Muscle of leg (tissue), 11 donors: ENCODE results near the gene AFAP1. TPM values are rescaled to one million over a fixed set of nuclear protein-coding genes. Genes with fewer than 3 reads are reported as not detected.

ENCODE experiments used
- DNase-seq: peaks from one replicate; pipeline ENCODE4 v3.0.0; 2013
- H3K27ac ChIP-seq: one replicate; pipeline ENCODE4 v1.5.1; 2013; ENCODE audit warnings: mild to moderate bottlenecking, low read length, control low read depth
- H3K27me3 ChIP-seq: one replicate; pipeline ENCODE4 v1.6.1; 2013; ENCODE audit warnings: low read length; ENCODE audit not compliant: control insufficient read depth, insufficient read depth
- H3K36me3 ChIP-seq: one replicate; pipeline ENCODE4 v1.6.1; 2013; ENCODE audit warnings: low read length; ENCODE audit not compliant: control insufficient read depth, insufficient read depth
- H3K4me1 ChIP-seq: one replicate; pipeline ENCODE4 v1.6.1; 2013; ENCODE audit warnings: low read length; ENCODE audit not compliant: control insufficient read depth, insufficient read depth
- H3K4me3 ChIP-seq: one replicate; pipeline ENCODE4 v1.5.1; 2013; ENCODE audit warnings: low read length, control low read depth
- H3K9me3 ChIP-seq: replicated peaks from 2 replicates; pipeline ENCODE4 v1.6.1; 2013; ENCODE audit warnings: low read depth, low read length; ENCODE audit not compliant: control insufficient read depth
- WGBS: methylation state at CpG from one replicate; pipeline ENCODE4 v1.1.5; 2013; ENCODE audit warnings: missing lambda C conversion rate; ENCODE audit not compliant: insufficient coverage; 5-methylcytosine and 5-hydroxymethylcytosine counted together
- polyA plus RNA-seq, 8 donors: library from polyadenylated mRNA; unstranded; fragments of 120-200 nt; gene quantifications; one replicate each; pipeline versions ENCODE4 v1.2.1 to v1.2.3, GENCODE V29; 2013; ENCODE audit warnings: inconsistent platforms in 1 of 8, low replicate concordance in 1 of 8; ENCODE audit not compliant: insufficient read length in 8 of 8, insufficient read depth in 1 of 8
- total RNA-seq: library from RNA; stranded (reverse); fragments of 120-200 nt; gene quantifications from one replicate; pipeline ENCODE4 v1.2.4, GENCODE V29; 2013

The AFAP1 gene
- total and polyA plus RNA-seq, 9 donors, result 21.9 to 43.0 (median 34.3) TPM

DNA sequence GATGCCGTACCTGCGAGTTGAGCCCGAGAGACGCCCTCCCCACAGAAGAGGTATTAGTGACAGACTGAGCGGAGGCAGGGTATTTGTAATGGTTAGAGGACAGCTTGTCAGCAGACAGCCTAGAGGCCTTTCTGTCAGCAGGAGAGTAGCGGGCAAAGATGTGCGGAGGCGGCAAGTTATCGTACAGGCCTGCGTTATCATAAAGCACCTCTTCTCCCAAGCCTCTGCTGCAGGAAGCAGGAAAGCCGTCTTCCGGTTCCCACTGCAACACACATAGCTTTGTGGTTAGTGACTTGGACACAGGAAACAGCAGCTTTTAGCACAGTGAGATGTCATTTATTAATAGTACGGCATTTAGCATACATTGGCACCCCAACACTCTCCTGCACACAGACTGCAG lies 158.3 kb downstream of the AFAP1 start:
- Histone ChIP-seq H3K36me3 (peaks cover 67% of the 10 kb centered on the region), H3K27ac (peak overlapping the region; percentile 67), H3K9me3 (no peaks in the 10 kb centered on the region), H3K4me1 (peaks cover 24% of the 10 kb centered on the region), H3K27me3 (no peaks in the 10 kb centered on the region), H3K4me3 (no peak overlapping the region)
- peak; percentile 47 for DNase-seq
- 40% methylated on average over 1 of the region's 13 CpGs for WGBS

DNA sequence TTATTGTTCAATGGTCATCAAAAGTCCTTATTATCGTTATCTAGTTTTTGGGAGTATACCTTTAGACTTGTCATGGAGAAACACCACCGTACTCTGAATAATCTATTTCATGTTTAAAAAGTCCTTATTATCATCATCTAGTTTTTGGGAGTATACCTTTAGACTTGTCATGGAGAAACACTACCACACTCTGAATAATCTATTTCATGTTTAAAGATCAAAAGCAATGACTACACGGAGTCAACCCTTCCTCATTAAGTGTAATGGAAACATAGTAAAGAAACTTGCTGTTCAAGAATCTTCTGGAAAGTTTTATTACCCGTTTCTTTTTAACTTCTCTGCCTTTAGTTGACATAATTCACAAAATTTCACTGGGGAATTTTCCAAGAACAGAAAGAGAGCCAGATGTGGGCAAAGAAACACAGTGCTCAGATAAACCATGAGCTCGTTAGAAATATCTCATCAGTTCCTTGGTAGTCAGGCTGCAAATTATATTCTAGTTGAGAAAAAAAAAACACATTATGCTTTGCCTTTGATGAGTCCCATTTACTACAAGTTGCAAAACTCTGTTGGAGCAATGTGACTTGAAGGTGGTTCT lies 158.8 kb downstream of the AFAP1 start:
- H3K4me1 ChIP-seq, result peaks cover 24% of the 10 kb centered on the region
- DNase-seq, result peak; percentile 90
- H3K9me3 ChIP-seq, result no peaks in the 10 kb centered on the region
- no peak overlapping the region for H3K4me3 ChIP-seq
- peak overlapping the region; percentile 58 for H3K27ac ChIP-seq
- no CpG with 5 or more reads among the region's 5 CpGs for WGBS
- no peaks in the 10 kb centered on the region for H3K27me3 ChIP-seq
- peaks cover 67% of the 10 kb centered on the region for H3K36me3 ChIP-seq

DNA sequence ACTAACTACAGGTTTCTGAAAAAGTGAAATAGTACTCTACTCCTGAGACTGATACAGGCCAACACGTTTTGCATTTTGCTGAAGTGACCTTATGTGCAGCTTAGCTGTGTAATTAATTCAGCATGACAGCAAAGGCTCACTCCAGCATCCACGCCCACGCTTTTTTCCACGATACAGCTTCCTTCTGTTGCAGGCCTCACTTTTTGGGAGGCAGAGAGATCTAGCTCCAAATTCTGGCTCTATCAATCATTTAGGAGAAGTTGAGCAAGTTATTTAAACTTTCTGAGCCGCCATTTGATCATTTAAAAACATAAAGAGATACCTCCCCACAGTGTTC lies 160.3 kb downstream of the AFAP1 start:
- WGBS, result 33% methylated on average over 4 of the region's 5 CpGs
- Histone ChIP-seq H3K27ac (no peak overlapping the region), H3K4me1 (peaks cover 24% of the 10 kb centered on the region), H3K4me3 (no peak overlapping the region), H3K9me3 (no peaks in the 10 kb centered on the region), H3K27me3 (no peaks in the 10 kb centered on the region), H3K36me3 (peaks cover 63% of the 10 kb centered on the region)
- peak; percentile 95 for DNase-seq

DNA sequence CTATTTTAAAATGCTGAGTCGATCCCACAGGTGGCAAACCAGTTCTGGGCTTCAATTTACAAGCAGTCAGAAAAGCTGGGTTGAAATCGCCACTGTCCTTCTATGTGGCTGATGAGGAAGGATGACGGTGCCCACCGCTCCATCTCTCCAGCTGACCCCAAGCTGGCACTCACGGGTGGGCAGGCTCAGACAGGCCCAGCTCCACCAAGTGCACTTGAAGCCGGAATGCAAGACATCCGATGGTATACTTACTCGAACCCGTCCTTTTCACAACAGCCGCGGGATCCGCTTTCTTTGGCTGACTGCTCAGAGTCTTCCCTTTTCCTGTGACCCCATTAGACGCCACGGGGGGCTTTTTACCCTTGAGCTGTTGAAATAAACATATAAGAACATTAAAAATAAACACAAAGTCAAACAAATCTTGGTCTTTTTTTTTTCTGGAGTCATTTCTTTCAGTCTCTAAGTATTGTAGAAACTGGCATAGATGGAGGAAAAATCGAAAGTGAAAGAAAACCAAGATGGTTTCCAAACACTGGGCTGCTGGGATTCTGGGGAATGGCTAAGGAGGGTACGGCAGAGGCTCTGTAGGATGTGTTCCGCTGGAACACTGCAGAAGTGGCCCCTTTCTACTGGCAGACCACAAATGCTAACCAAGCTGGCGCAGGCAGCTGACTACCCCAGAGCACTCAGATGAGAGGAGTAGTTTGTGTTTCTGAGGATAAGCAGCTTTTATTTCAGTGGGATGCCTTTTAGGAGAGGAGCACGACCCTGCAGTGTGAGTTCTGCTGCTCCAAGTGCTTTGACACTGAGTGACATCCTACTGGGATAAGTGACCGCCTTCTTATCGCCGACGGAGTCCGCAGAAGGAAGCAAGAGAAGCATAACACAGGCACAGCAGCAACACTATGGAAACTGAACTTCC lies 160.9 kb downstream of the AFAP1 start:
- DNase-seq, result no peak
- Histone ChIP-seq H3K36me3 (peaks cover 64% of the 10 kb centered on the region), H3K4me3 (no peak overlapping the region), H3K27ac (peak overlapping the region; percentile 77), H3K27me3 (no peaks in the 10 kb centered on the region), H3K9me3 (no peaks in the 10 kb centered on the region), H3K4me1 (peaks cover 24% of the 10 kb centered on the region)
- 77% methylated on average over 18 of the region's 24 CpGs for WGBS

DNA sequence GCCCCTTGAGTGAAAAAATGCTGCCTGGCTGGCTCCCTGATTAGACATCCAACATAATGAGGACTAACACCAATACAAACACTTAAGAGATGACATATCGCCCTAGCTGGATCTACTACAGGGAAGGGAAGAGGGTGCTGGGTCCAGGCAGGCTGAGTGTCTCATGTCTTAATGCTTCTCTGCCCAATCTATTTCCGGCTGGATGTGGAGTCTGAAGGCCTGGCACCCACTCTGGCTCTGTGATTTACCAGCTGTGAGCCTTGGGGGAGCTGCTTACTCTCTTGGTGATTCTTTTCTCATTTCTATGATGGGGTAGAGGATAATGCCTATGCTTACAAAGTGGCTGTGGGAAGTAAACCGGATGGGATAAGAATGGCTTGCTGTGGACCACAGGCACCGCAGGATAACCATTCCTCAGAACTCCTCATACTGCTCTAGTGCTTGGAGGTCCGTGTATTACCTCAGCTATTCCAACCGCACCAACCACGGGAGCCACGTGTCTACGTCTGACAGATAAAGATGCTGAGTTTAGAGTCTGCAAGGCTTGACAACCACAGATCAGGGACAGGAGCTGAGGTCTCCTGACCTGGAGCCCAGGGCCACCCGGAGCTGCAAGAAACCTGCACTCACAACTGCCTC lies 161.7 kb downstream of the AFAP1 start:
- H3K27me3 ChIP-seq, result no peaks in the 10 kb centered on the region
- peaks cover 28% of the 10 kb centered on the region for H3K4me1 ChIP-seq
- H3K27ac ChIP-seq, result no peak overlapping the region
- no peak for DNase-seq
- H3K36me3 ChIP-seq, result peaks cover 65% of the 10 kb centered on the region
- H3K4me3 ChIP-seq, result no peak overlapping the region
- 96% methylated on average over 5 of the region's 10 CpGs for WGBS
- H3K9me3 ChIP-seq, result no peaks in the 10 kb centered on the region

DNA sequence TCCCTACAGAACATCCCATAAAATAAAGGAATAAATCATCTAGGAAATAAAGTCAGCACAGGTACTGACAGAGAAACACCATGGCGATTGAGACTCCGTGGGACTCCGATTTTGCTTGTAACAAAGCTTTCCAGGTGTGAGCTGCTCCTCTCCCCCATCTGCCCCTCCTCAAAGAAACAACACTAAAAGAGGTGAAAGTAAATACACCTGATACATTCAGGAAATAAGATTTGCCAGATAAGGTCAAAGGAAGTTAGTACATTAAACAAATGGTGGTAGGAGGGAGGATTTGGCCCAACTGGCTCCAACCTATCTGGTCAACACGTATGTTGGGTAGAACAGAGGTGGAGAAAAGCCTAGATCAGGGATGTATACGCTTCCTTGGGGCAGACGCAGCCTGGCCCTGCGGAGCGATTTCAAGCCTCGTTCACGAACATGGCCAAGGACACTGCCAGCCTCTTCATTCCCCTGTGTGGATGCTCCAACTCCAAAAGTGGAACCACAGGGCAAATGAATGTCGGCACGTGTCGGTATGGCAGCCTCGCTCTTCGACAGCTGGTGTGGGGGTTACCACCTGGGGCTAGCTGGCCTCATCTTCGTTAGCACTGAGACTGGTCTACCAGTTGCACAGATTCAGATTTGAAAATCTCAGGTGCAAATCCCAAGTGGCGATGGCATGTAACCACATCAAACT lies 162.5 kb downstream of the AFAP1 start:
- H3K27ac ChIP-seq, result no peak overlapping the region
- no peak overlapping the region for H3K4me3 ChIP-seq
- no peaks in the 10 kb centered on the region for H3K9me3 ChIP-seq
- no peak for DNase-seq
- WGBS, result 95% methylated on average over 17 of the region's 17 CpGs
- peaks cover 34% of the 10 kb centered on the region for H3K4me1 ChIP-seq
- H3K36me3 ChIP-seq, result peaks cover 73% of the 10 kb centered on the region
- no peaks in the 10 kb centered on the region for H3K27me3 ChIP-seq

DNA sequence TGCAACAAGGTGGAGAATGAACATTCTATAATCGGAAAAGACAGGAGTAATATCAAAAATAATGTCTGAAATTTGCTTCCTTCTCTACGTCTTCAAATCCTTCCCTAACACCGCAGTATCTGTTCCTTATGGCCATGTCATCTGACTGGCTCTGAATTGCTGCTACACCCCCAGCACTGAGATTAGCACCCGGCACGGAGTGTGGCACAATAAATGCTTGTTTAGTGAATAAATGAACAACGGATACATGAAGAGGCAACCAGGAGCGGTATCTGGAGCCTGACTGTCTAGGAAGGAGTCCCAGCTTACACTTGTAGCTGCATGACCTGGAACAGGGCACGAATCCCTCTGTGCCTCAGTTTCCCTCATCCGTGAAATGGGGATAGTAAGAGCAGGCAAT lies 164.3 kb downstream of the AFAP1 start:
- Histone ChIP-seq H3K27me3 (no peaks in the 10 kb centered on the region), H3K4me3 (no peak overlapping the region), H3K27ac (no peak overlapping the region), H3K4me1 (peaks cover 27% of the 10 kb centered on the region), H3K9me3 (no peaks in the 10 kb centered on the region), H3K36me3 (peaks cover 80% of the 10 kb centered on the region)
- WGBS, result 96% methylated on average over 2 of the region's 9 CpGs
- no peak for DNase-seq

DNA sequence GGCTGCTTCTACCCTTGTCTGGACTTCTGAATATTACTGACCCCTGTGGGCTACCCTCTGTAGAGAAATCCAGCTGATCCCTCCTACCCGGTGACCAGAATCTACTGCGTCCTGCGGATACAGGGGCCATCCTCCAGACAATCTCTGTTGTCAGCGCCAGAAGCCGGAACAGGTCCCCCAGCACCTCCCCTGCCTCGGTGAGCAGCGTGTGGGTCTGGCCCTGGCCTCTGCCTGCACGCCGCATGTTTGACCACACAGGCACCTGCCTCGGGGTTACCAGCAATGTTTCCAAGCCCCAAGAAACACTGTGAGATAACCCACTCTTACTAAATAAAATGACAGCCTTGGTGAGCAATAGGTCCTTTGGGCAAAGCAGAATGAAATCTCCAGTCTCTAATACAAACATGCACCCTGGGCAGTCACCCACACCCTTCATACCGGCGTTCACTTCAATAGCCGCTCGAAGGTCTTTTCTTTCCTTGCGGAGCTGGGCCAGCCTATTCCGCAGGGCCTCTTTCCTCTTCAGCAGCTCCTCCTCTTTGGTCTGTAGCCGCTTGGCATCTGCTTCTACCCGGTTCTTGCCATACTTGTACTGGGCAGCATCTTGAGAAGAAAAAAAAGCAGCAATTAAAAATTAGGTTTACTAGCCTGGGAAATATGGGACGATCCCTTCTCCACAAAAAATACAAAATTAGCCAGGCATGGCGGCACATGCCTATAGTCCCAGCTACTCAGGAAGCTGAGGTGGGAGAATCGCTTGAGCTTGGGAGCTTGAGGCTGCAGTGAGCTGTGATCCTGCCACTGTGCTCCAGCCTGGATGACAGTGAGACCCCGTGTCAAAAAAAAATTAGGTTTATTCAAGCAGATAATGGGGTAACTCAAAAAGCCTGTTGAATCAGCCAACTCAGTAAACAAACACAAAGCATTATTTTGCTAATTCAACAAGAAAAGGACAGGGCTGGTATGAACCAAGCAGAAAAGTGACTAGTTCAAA lies 165.1 kb downstream of the AFAP1 start:
- peaks cover 86% of the 10 kb centered on the region for H3K36me3 ChIP-seq
- peaks cover 29% of the 10 kb centered on the region for H3K4me1 ChIP-seq
- H3K27me3 ChIP-seq, result no peaks in the 10 kb centered on the region
- DNase-seq, result no peak
- H3K9me3 ChIP-seq, result no peaks in the 10 kb centered on the region
- 89% methylated on average over 13 of the region's 22 CpGs for WGBS
- H3K4me3 ChIP-seq, result no peak overlapping the region
- H3K27ac ChIP-seq, result no peak overlapping the region

DNA sequence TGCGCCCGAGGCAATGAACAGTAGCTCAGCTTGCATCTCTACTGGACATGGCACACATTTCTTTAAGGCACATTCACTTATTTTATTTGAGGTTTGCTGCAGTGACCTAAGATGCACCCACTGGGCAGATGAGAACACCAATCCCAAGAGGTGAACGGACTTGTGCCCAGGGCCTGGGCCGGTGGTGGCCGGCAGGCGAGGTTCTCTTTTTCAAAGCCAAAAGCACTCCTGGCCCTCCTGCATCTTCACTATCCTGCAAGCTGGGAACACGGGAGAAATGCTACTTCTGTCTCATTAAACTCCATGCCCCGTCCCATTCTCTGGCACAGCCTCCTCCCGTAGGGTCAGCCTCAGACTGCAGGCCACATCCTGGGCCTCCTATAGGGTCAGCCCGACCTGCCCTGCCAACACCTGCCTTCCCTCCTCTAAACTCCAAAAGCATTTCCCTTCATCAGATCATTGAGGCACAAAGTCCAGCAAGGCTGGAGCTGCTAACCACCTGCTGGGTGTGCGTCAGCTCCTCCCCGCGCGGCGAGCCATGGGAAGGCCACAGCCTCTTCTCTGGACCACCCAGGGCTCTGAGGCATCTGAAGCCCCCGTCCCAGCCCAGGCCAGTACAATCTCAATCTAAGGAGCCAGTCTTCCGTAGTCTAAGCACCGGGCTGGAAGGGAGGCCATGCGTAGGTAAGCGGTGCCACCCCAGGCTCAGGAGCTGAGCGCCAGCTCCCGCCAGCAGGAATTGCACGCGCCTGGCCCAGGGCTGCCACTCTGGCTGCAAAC lies 166.1 kb downstream of the AFAP1 start:
- no peak overlapping the region for H3K27ac ChIP-seq
- DNase-seq, result no peak
- H3K27me3 ChIP-seq, result no peaks in the 10 kb centered on the region
- whole genome bisulfite sequencing, result 88% methylated on average over 24 of the region's 24 CpGs
- H3K4me3 ChIP-seq, result no peak overlapping the region
- peaks cover 32% of the 10 kb centered on the region for H3K4me1 ChIP-seq
- H3K9me3 ChIP-seq, result no peaks in the 10 kb centered on the region
- H3K36me3 ChIP-seq, result peaks cover 85% of the 10 kb centered on the region
